RWPE1 (cell line): ENCODE measurements around the gene RABIF.
"Not testable (repeated sequence)": the region's sequence is repeated elsewhere in the genome, so short reads cannot be mapped to it uniquely, and the experiment has no call there.

Experiments used
- CTCF ChIA-PET: fragments of 350-600 bp; sonication (Branson Sonifier 250); formaldehyde crosslinking; extraction: SDS; loops from one replicate; lab custom pipeline; 2021; lab: Yijun Ruan, JAX
- POLR2A ChIA-PET: fragments of 400-600 bp; formaldehyde crosslinking; extraction: SDS; loops from one replicate; lab custom pipeline; 2020; ENCODE audit warnings: antibody characterized with exemption; ENCODE audit not compliant: low non-redundant PET; lab: Yijun Ruan, JAX
- DNase-seq: peaks from one replicate; pipeline ENCODE4 v3.0.0; 2012; ENCODE audit warnings: low spot score
- H3K27ac ChIP-seq: fragments of 450-650 bp; 2 replicates; pipeline ENCODE4 v1.5.1; 2017
- TF ChIP-seq, protein P1 (sequence below): fragments of 450-650 bp; conservative IDR thresholded peaks from 2 replicates; pipeline ENCODE4 v1.5.1; 2017; ENCODE audit warnings: low read depth, mild to moderate bottlenecking

Gene RABIF

DNA sequence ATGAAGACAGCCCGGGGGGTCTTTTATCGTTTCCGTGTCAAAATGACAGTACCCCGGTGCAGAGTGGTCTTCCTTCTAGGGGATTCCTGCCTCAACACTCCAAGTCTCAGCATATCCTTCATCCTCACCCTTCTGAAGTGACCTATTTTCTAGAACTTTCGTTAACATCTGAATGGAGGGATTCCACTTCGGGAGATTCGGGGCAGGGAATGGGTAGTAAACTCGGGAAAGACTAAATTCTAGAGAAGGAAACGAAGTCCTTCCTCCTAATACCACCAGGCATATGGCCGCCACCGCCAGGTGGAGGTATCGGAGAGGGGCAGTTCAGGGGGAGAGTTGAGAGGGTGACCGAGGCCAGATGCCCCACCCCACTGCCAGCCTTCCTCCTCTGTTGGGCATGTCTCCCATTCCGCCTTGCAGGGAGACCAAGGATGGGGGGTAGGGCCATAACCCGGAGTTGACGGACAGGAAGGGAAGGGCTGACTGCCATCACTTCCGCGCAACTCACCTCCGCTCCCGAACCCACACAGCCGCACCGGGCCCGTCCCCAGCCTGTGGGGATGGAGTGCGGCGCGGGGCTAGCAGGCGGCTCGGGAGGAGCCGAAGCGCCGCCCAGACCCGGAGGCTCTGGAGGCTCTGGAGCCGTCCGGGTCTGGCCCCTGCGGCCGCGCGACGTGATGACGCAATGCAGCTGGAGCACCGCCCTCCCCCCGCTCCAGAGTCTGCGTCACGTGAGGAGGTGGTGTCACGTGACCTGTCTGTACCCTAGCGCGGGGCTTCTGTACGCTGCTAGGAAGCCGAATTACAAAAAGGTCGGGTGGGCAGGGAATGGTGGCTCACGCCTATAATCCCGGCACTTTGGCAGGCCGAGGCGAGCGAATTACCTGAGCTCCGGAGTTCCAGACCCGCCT lies 37.9 kb upstream of the RABIF start, which contains the start of gene KLHL12:
Gene KLHL12, minus strand, starts transcription at position 654 of the 911 bp plus-strand sequence. CDS start 2,072 bp downstream, outside the sequence.
- POLR2A ChIA-PET, result interaction anchor here (0.6 to 1.0 kb wide), 4 partner anchors 28 to 83 kb away, joined by 4 to 5 read pairs (median 4); partner anchors contain the start of gene TMEM183A
- DNase-seq, result peak; percentile 100
- CTCF ChIA-PET, result interaction anchor here (0.6 to 2.3 kb wide), 5 partner anchors 18 to 73 kb away, joined by 3 to 8 read pairs (median 3); no protein-coding TSS in a partner anchor
- H3K27ac ChIP-seq, result peak within 1 kb of the TSS; percentile 95
- TF ChIP-seq, protein P1, sequence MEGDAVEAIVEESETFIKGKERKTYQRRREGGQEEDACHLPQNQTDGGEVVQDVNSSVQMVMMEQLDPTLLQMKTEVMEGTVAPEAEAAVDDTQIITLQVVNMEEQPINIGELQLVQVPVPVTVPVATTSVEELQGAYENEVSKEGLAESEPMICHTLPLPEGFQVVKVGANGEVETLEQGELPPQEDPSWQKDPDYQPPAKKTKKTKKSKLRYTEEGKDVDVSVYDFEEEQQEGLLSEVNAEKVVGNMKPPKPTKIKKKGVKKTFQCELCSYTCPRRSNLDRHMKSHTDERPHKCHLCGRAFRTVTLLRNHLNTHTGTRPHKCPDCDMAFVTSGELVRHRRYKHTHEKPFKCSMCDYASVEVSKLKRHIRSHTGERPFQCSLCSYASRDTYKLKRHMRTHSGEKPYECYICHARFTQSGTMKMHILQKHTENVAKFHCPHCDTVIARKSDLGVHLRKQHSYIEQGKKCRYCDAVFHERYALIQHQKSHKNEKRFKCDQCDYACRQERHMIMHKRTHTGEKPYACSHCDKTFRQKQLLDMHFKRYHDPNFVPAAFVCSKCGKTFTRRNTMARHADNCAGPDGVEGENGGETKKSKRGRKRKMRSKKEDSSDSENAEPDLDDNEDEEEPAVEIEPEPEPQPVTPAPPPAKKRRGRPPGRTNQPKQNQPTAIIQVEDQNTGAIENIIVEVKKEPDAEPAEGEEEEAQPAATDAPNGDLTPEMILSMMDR, result peak; percentile 63

DNA sequence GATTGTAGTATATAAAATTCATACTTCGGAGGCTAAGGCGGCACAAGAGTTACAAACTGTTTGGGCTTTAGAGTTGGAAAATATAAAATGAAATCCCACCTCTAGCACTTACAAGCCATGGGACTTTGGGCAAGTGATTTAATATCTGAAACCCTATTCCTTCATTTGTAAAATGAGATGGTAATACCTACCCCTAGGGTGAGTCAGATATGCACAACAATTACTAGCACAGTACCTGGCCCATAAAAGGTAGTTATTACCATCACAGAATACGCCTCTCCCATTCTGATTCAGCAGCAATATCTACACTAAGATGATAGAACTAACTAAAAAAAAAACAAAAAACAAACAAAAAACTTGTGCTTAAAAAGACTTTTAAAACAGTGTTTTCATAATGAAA lies 34.6 kb upstream of the RABIF start:
- peak; percentile 68 for DNase-seq
- POLR2A ChIA-PET, result no interaction called here
- H3K27ac ChIP-seq, result no peak overlapping the region
- CTCF ChIA-PET, result interaction anchor here (0.7 to 0.9 kb wide), 3 partner anchors 43 to 84 kb away, joined by 3 to 4 read pairs (median 3); partner anchors contain the start of gene TMEM183A
- TF ChIP-seq, protein P1, result no peak

DNA sequence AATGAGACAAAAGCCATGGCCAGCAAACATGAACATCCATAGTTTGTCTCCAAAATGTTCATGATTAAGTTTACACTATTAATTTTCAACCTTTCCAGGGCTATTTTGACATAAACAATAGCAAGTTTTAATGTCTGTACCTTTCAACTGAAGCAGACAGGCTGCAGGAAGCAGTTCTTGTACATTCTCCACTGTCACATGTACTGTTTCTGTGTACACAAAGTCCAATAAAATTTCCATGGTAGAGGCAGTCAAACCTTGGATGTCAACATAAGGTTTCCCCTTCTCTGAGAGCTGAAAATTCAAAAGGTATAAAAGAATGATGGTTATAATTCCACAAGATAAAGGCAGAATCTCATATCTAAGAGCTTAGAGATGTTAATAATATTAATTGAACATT lies 30.7 kb upstream of the RABIF start:
- ChIA-PET POLR2A (interaction anchor here (0.7 kb wide), 1 partner anchor 21 kb away, joined by 11 read pairs; no protein-coding TSS in a partner anchor), CTCF (interaction anchor here (0.7 to 0.9 kb wide), 2 partner anchors 31 to 1042 kb away, joined by 3 read pairs; partner anchors contain the start of gene RABIF)
- no peak overlapping the region for H3K27ac ChIP-seq
- TF ChIP-seq, protein P1, result no peak
- no peak for DNase-seq

DNA sequence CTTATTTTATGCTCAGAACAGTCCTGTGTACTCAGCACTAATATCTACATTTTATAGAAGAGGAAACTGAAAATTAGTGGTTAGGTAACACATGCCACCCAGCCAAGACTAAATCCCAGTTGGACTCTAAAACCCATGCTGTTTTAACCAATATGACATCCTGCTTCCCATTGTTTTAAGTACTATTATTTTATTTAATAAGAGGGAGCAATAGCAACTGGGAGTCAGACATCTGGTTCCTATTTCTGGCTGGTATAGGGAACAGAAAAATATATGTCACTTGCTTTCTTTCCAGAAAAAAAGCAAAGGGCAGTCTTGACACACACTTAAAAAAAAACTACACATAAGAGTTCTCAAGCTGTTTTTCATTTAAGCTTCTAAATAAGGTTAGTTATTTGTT lies 26.2 kb upstream of the RABIF start:
- TF ChIP-seq, protein P1, result no peak
- ChIA-PET CTCF (interaction anchor here (0.6 kb wide), 1 partner anchor 167 kb away, joined by 3 read pairs; no protein-coding TSS in a partner anchor), POLR2A (no interaction called here)
- no peak overlapping the region for H3K27ac ChIP-seq
- no peak for DNase-seq

DNA sequence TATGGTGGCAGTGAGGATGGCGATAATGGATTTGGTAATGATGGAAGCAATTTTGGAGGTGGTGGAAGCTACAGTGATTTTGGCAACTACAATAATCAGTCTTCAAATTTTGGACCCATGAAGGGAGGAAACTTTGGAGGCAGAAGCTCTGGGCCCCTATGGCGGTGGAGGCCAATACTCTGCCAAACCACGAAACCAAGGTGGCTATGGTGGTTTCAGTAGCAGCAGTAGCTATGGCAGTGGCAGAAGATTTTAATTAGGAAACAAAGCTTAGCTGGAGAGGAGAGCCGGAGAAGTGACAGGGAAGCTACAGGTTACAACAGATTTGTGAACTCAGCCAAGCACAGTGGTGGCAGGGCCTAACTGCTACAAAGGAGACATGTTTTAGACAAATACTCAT lies 23.5 kb upstream of the RABIF start:
- DNase-seq, H3K27ac ChIP-seq, CTCF ChIA-PET, POLR2A ChIA-PET: not testable (repeated sequence)

DNA sequence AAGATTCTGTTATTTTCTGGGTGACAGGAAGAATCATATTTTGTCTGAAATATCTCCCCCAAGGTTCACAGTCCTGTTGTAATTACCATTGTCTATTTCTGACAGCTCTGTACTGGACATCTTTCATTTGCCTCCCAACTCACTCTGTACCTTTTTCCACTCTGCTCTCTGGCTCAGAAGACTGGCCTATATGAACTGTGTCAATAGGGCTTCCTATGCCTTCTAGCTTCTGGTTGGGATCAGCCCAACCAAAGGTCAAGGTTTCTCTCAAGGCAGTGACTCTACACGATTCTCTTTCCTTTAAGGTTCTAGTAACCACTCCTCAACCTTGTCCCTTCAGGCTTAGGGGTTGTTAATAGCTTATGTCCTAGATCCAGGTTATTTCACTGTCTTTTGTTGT lies 20.5 kb upstream of the RABIF start:
- DNase-seq, result no peak
- no peak overlapping the region for H3K27ac ChIP-seq
- CTCF ChIA-PET, result interaction anchor here (1.1 kb wide), 1 partner anchor 90 kb away, joined by 4 read pairs; no protein-coding TSS in a partner anchor
- POLR2A ChIA-PET, result no interaction called here
- TF ChIP-seq, protein P1, result no peak
